OCI-LY7 (cell line): ENCODE measurements around the gene MAN2C1. TPM values are rescaled to one million over a fixed set of nuclear protein-coding genes. Genes with fewer than 3 reads are reported as not detected.
"Not testable (repeated sequence)": the region's sequence is repeated elsewhere in the genome, so short reads cannot be mapped to it uniquely, and the experiment has no call there.

ENCODE experiments used
- BruUV-seq: library from RNA; stranded (reverse); fragments of 400-500 nt; replicated peaks from 2 replicates; lab custom pipeline; 2021; lab: Mats Ljungman, UMichigan
- CTCF ChIA-PET: fragments of 300-600 bp; sonication (Branson Sonifier 250); formaldehyde crosslinking; loops from one replicate; lab custom pipeline; 2022; ENCODE audit warnings: antibody characterized with exemption; ENCODE audit not compliant: unreplicated experiment; lab: Charles Lee
- POLR2A ChIA-PET: fragments of 300-600 bp; sonication (Branson Sonifier 250); formaldehyde crosslinking; loops from one replicate; lab custom pipeline; 2022; ENCODE audit warnings: antibody characterized with exemption; lab: Charles Lee
- DNase-seq: peaks from one replicate; pipeline ENCODE4 v3.0.0-alpha.2; 2015; ENCODE audit warnings: low spot score
- H2AFZ ChIP-seq: fragments of 200-600 bp; sonication (generic), shearing (Covaris generic); 2 replicates; pipeline ENCODE4 v1.6.1; 2014; ENCODE audit warnings: mild to moderate bottlenecking, antibody characterized with exemption, low read length, moderate library complexity
- H3K27ac ChIP-seq: fragments of 200-600 bp; sonication (generic); 2 replicates; pipeline ENCODE4 v1.5.1; 2014; ENCODE audit warnings: mixed run types, low read depth, mild to moderate bottlenecking, moderate library complexity, low read length, inconsistent platforms; ENCODE audit not compliant: poor library complexity, severe bottlenecking
- H3K36me3 ChIP-seq: fragments of 200-600 bp; sonication (generic); 2 replicates; pipeline ENCODE4 v1.6.1; 2014; ENCODE audit warnings: mild to moderate bottlenecking, antibody characterized with exemption, low read length, moderate library complexity, mixed read lengths; ENCODE audit not compliant: insufficient read depth
- H3K4me1 ChIP-seq: fragments of 200-600 bp; sonication (generic); 2 replicates; pipeline ENCODE4 v1.5.1; 2014; ENCODE audit warnings: mild to moderate bottlenecking, low read length; ENCODE audit not compliant: insufficient read depth, poor library complexity, severe bottlenecking
- H3K4me2 ChIP-seq: fragments of 200-600 bp; sonication (generic); 2 replicates; pipeline ENCODE4 v1.6.1; 2014; ENCODE audit warnings: mild to moderate bottlenecking, low read length
- H3K4me3 ChIP-seq: fragments of 200-600 bp; sonication (generic); 2 replicates; pipeline ENCODE4 v1.5.1; 2014; ENCODE audit warnings: mild to moderate bottlenecking, low read depth, low read length; ENCODE audit not compliant: poor library complexity, severe bottlenecking
- H3K79me2 ChIP-seq: fragments of 200-600 bp; sonication (generic); 2 replicates; pipeline ENCODE4 v1.6.1; 2016; ENCODE audit warnings: low read depth, mild to moderate bottlenecking, low read length, moderate library complexity, mixed read lengths; ENCODE audit not compliant: insufficient read depth
- H3K9me2 ChIP-seq: fragments of 200-600 bp; sonication (generic); 2 replicates; pipeline ENCODE4 v1.6.1; 2016; ENCODE audit warnings: mild to moderate bottlenecking, low read length, mixed read lengths; ENCODE audit not compliant: insufficient read depth
- H3K9me3 ChIP-seq: fragments of 200-600 bp; sonication (generic); 2 replicates; pipeline ENCODE4 v1.6.1; 2014; ENCODE audit warnings: mild to moderate bottlenecking, mixed run types, low read length, mixed read lengths
- H4K20me1 ChIP-seq: fragments of 200-600 bp; sonication (generic); 2 replicates; pipeline ENCODE4 v1.6.1; 2014; ENCODE audit warnings: mild to moderate bottlenecking, antibody characterized with exemption, low read length, moderate library complexity, mixed read lengths; ENCODE audit not compliant: insufficient read depth
- CTCF ChIP-seq: fragments of 200-600 bp; sonication (generic); conservative IDR thresholded peaks from 2 replicates; pipeline ENCODE4 v1.5.1; 2014; ENCODE audit warnings: mild to moderate bottlenecking, antibody characterized with exemption, low read length, moderate library complexity, mixed read lengths
- EZH2phosphoT487 ChIP-seq: fragments of 200-600 bp; sonication (generic); IDR thresholded peaks from 2 replicates; pipeline ENCODE4 v1.6.1; 2018; ENCODE audit warnings: low read depth, borderline replicate concordance, mild to moderate bottlenecking, mixed run types, antibody characterized with exemption, low read length, moderate library complexity, mixed read lengths
- intact Hi-C: fragments of 100-400 bp; cut with micrococcal nuclease; formaldehyde crosslinking; loops from one replicate; pipeline ENCODE4 v1.10.0; 2022; ENCODE audit not compliant: unreplicated experiment
- total RNA-seq, 2 experiments: library from RNA; depleted of rRNA in 1 of 2; stranded (reverse); fragments of >200 nt in 1 of 2; shearing (Covaris generic) in 1 of 2; gene quantifications; 2 replicates each; pipeline ENCODE4 v1.2.3, GENCODE V29; 2014 to 2022

Gene MAN2C1
- total RNA-seq, 2 experiments from 2014 or later = 98.8 to 141 TPM

- BruUV-seq = no TSS peak
- peaks cover 96% of the 10 kb centered on the region for H3K36me3 ChIP-seq
- no peaks in the 10 kb centered on the region for H3K9me2 ChIP-seq
- H3K79me2 ChIP-seq = no peaks in the 10 kb centered on the region
- no peak overlapping the region for H3K4me2 ChIP-seq
- no peak overlapping the region for H2AFZ ChIP-seq
- H4K20me1 ChIP-seq = no peaks in the 10 kb centered on the region
- no peak overlapping the region for H3K27ac ChIP-seq
- no peaks in the 10 kb centered on the region for H3K9me3 ChIP-seq
- ChIA-PET CTCF (no interaction called here), POLR2A (interaction anchor here (0.8 to 1.1 kb wide), 2 partner anchors 14 to 51 kb away, joined by 3 read pairs; no protein-coding TSS in a partner anchor)
- no peak for TF ChIP-seq EZH2phosphoT487
- no peak for TF ChIP-seq CTCF
- intact Hi-C loops = no loop called here
- no peak for DNase-seq
- no peak overlapping the region for H3K4me3 ChIP-seq
- H3K4me1 ChIP-seq = no peaks in the 10 kb centered on the region
Measured at GRCh38 chr15:75397494-75397893, 29.1 kb upstream of the MAN2C1 start.

GRCh38 chr15:75389791-75390382, 21.5 kb upstream of the MAN2C1 start:
- Histone ChIP-seq H3K4me3 (no peak overlapping the region), H4K20me1 (no peaks in the 10 kb centered on the region; the same call in 1 of the 2 replicates), H3K79me2 (no peaks in the 10 kb centered on the region), H3K9me3 (no peaks in the 10 kb centered on the region), H3K9me2 (no peaks in the 10 kb centered on the region), H3K36me3 (peaks cover 100% of the 10 kb centered on the region), H2AFZ (no peak overlapping the region), H3K4me2 (no peak overlapping the region), H3K27ac (no peak overlapping the region), H3K4me1 (no peaks in the 10 kb centered on the region)
- no peak for DNase-seq
- ChIA-PET CTCF (no interaction called here), POLR2A (interaction anchor here (0.6 to 0.7 kb wide), 2 partner anchors 47 to 325 kb away, joined by 3 to 4 read pairs; no protein-coding TSS in a partner anchor)
- no TSS peak for BruUV-seq
- TF ChIP-seq CTCF (no peak), EZH2phosphoT487 (no peak)
- intact Hi-C loops = no loop called here

GRCh38 chr15:75383986-75384385, 15.6 kb upstream of the MAN2C1 start:
- H2AFZ ChIP-seq, H3K4me2 ChIP-seq, H3K4me1 ChIP-seq, H3K27ac ChIP-seq, CTCF ChIA-PET, H3K9me3 ChIP-seq, POLR2A ChIA-PET, DNase-seq, H3K9me2 ChIP-seq, BruUV-seq, H3K4me3 ChIP-seq, intact Hi-C loops, H4K20me1 ChIP-seq, H3K79me2 ChIP-seq: not testable (repeated sequence)
- H3K36me3 ChIP-seq = peaks cover 98% of the 10 kb centered on the region
